NCI-H82 treated with DMSO at 0.1 percent for 48 hours (cell line): ENCODE measurements around the gene CAPNS1.
"Not testable (repeated sequence)": the region's sequence is repeated elsewhere in the genome, so short reads cannot be mapped to it uniquely, and the experiment has no call there.

Experiments
- DNase-seq: peaks from one replicate; lab custom pipeline; 2025; ENCODE audit not compliant: unreplicated experiment; lab: John Stamatoyannopoulos, UW

Gene CAPNS1

GRCh38 chr19:36113894-36114720, 25.8 kb upstream of the CAPNS1 start:
- no peak for DNase-seq

- peak; percentile 99 for DNase-seq
Observed at GRCh38 chr19:36114721-36115452, 25.0 kb upstream of the CAPNS1 start, which contains the start of gene POLR2I. Gene POLR2I, minus strand, starts transcription at chr19:36114875. Its CDS starts 19 bp downstream, at chr19:36114856.

- DNase-seq = no peak
Observed at GRCh38 chr19:36115453-36116343, 24.2 kb upstream of the CAPNS1 start, which contains the start of gene TBCB. Gene TBCB, plus strand, starts transcription at chr19:36115468. Its CDS starts 93 bp downstream, at chr19:36115561.

DNA sequence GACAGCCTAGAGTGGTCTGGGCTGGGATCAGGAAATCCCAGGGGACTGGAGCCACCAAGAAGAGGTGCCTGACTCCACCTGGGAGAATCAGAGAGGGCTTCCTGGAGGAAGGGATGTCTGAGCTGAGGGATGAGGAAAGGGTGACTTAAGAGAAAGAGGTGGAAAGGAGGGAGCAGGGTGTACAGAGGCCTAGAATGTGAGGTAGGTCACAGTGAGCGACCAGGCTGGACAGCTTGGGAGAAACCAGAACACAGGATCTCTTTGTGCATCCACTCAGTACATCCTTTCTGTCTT, 23.6 kb upstream of the CAPNS1 start:
- no peak for DNase-seq

GRCh38 chr19:36120092-36120983, 19.5 kb upstream of the CAPNS1 start:
- no peak for DNase-seq

DNA sequence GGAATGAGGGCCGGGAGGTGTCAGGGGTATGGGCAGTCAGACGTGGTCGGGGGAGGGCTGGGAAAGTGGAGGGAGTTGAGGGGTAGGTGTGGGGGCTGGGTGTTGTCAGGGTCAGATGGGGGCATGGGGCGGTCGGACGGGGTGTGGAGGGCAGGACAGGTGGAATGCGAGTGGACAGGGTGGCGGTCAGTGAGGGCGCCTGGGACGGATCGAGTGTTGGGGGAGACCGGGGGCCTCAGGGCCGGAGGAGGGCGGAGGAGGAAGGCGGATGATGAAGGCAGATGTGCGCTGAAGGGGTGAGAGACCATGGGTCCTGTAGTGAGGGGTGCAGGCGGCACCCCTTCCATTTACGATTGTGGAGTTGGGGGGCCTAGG, 18.9 kb upstream of the CAPNS1 start:
- DNase-seq = no peak

DNA sequence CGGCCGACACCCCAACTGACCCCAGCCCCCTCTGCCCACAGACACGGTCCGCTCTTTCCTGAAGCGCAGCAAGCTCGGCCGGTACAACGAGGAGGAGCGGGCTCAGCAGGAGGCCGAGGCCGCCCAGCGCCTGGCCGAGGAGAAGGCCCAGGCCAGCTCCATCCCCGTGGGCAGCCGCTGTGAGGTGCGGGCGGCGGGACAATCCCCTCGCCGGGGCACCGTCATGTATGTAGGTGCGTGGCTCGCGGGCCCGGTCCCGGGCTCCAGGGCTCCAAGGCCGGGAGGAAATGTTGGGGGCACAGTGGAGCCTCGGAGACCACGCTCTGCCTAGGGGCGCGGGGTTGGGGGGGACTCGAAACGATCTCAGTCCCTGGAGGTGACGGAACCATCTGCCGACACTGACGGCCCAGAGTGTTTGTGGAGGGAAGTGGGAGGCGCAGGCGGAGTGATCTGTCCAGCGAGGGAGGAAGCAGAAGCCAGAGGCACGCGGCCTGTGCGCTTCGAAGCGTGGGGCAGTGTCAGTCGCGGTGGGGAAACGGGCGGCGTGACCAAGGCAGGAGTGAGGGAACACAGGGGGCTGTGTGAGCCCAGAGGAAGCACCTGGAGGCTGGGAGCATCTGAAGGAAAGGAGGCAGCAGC, 18.3 kb upstream of the CAPNS1 start:
- no peak for DNase-seq

GRCh38 chr19:36125557-36125956, 14.3 kb upstream of the CAPNS1 start:
- no peak for DNase-seq

DNA sequence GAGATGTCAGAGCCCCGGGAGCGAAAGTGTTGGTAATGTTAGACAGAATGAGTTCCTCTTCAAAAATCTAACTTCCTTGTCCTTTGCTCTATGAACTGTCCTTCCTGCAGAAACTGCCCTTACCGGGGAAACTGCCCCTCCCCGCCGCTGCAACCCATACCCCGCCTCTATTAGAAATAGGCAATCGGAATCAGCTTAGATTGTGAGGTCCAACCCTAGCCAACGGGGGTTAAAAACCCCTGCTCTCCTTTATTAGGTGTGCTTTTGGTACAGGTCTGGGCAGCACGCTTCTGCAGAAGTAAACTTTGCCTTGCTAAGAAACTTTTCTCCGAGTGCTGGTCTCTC, 11.5 kb upstream of the CAPNS1 start:
- DNase-seq = peak; percentile 66

DNA sequence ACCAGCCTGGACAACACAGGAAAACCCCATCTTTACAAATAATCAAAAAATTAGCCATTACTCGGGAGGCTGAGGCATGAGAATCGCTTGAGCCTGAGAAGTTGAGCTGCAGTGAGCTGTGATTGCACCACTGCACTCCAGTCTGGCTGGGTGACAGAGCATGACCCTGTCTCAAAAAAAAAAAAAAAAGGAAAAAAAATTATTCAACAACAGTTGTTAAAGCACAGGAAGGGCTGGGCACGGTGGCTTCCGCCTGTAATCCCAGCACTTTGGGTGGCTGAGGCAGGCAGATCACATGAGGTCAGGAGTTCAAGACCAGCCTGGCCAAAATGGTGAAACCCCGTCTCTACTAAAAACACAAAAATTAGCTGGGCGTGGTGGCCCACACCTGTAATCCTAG, 8.6 kb upstream of the CAPNS1 start:
- not testable (repeated sequence) for DNase-seq

GRCh38 chr19:36134867-36135266, 5.0 kb upstream of the CAPNS1 start:
- not testable (repeated sequence) for DNase-seq

DNA sequence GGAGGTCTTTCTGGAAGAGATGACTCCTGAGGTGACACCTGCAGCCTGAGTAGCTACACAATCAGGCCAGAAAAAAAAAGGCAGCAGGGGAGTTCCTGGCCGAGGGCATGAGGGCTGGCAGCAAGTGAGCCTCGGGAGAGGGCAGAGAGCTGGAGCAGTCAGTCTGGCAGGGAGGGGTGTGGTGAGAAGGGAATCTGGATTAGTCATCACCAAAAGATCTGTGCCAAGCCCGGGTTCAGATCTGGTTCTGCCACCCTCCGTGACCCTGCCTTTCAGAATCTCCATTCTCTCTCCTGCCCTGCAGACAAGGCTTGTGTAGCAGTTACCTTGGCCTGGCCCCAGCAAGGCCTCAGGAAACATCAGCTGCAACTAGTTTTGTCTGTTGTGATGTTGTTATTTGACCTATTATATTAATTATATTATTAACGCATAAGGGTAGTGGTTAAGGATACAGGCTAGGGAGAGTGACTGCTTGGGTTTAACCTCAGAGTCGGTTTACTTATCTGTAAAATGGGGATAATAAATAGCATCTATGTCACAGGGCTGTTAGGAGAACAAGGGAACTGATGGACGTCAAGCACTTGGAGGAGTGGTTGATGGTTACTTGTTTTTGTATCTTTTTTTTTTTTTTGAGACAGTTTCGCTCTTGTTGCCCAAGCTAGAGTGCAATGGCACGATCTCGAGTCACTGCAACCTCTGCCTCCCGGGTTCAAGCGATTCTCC, 2.7 kb upstream of the CAPNS1 start:
- no peak for DNase-seq

DNA sequence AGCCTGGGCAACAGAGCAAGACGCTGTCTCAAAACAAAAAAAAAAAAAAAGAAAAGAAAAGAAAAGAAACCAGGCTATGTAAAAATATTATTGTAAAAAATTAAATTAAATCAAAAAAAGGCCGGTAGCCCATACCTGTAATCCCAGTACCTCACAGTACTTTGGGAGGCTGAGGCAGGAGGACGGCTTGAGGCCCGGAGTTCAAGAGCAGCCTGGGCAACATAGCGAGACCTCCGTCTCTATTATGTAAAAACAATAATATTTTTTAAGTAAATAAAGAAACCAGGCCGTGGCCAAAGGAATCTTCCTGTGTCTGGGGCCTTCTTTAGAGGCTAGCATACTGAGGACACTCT, 770 bp upstream of the CAPNS1 start:
- DNase-seq = no peak

- peak; percentile 58 for DNase-seq
Observed at GRCh38 chr19:36140304-36141038, 605 bp downstream of the CAPNS1 start.

GRCh38 chr19:36141039-36141927, 1.4 kb downstream of the CAPNS1 start:
- peak; percentile 80 for DNase-seq

DNA sequence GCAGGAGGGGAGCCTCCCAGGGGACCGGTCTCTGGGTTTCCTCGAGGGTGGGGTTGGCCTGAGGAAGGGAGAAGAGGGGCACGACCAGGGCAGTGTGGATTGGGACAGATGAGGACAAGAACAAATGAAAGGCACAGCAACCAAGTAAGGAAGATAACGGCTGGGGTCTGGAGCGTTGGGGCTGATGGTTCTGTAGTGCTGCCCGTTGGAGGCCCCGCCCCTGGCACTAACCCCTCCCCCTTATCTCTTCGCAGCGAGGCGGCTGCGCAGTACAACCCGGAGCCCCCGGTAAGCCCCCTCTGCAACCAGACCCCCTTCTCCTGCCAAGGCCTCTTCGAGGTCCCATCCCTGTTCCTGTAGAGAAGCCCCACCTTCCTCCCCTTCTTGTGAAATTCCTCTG, 2.2 kb downstream of the CAPNS1 start:
- no peak for DNase-seq

DNA sequence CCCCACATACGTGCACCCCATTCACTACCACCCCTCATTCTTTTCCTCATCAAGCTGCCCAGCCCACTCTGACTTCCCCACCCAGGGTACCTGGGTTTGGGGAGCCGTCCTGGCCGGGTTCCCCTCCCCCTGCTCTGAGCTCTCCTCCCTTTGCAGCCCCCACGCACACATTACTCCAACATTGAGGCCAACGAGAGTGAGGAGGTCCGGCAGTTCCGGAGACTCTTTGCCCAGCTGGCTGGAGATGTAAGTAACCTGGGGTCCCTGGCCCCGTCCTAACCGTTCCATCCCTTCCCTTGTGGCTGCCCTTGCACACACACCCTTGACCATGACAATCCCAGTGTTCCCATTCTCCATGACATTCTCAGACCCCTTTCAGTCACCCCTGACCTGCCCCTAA, 2.6 kb downstream of the CAPNS1 start:
- DNase-seq = no peak

- DNase-seq = no peak
Observed at GRCh38 chr19:36144624-36145023, 4.8 kb downstream of the CAPNS1 start.
